C4-2B (cell line): ENCODE measurements around the gene POTEJ.
"Not testable (repeated sequence)": the region's sequence is repeated elsewhere in the genome, so short reads cannot be mapped to it uniquely, and the experiment has no call there.

Source experiments
- ZFX ChIP-seq: fragments of 450-650 bp; IDR thresholded peaks from 2 replicates; pipeline ENCODE4 v1.6.1; 2017
- TF ChIP-seq, protein P1 (sequence below): fragments of 450-650 bp; conservative IDR thresholded peaks from 2 replicates; pipeline ENCODE4 v1.5.1; 2017; ENCODE audit warnings: mild to moderate bottlenecking

DNA sequence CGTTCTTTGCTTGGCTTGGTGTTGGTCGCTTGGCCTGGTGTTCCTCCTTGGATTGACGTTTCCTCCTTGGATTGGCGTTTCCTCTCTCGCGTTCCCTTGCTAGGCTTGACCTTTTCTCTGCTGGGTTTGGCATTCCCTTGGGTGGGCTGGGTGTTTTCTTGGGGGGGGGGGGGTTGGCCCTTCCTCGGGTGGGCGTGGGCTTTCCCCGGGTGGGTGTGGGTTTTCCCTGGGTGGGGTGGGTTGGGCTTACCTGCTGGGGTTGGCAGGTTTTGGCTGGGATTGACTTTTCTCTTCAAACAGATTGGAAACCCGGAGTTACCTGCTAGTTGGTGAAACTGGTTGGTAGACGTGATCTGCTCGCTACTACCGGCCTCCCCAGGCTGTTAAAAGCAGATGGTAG is at the start of gene POTEJ:
- TF ChIP-seq, protein P1, sequence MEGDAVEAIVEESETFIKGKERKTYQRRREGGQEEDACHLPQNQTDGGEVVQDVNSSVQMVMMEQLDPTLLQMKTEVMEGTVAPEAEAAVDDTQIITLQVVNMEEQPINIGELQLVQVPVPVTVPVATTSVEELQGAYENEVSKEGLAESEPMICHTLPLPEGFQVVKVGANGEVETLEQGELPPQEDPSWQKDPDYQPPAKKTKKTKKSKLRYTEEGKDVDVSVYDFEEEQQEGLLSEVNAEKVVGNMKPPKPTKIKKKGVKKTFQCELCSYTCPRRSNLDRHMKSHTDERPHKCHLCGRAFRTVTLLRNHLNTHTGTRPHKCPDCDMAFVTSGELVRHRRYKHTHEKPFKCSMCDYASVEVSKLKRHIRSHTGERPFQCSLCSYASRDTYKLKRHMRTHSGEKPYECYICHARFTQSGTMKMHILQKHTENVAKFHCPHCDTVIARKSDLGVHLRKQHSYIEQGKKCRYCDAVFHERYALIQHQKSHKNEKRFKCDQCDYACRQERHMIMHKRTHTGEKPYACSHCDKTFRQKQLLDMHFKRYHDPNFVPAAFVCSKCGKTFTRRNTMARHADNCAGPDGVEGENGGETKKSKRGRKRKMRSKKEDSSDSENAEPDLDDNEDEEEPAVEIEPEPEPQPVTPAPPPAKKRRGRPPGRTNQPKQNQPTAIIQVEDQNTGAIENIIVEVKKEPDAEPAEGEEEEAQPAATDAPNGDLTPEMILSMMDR = not testable (repeated sequence)
- not testable (repeated sequence) for TF ChIP-seq ZFX
